ENCODE measurements around the gene B4GALT7.
A peak's percentile ranks its signal among the peaks of the same experiment; 100 is the strongest.

Gene B4GALT7

DNA sequence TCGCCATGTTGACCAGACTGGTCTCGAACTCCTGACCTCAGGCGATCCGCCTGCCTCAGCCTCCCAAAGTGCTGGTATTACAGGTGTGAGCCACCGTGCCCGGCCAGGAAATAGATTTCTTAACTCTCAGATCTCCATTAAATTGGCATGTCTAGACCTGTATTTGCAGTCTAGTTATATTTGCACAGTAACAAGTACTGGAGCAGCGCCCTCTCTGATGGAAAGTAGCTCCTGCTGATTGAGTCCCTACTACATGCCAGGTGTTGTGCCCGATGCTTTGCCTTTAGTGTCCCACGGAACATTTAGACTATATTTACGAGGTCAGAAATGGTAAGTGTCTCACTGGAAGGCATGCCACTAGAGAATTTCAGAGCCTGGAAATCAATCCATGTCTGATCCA lies 23.8 kb upstream of the B4GALT7 start:
- no peak overlapping the region for H3K4me3 ChIP-seq (ENCODE audit: low read depth, low read length)
- TF ChIP-seq, protein P1, sequence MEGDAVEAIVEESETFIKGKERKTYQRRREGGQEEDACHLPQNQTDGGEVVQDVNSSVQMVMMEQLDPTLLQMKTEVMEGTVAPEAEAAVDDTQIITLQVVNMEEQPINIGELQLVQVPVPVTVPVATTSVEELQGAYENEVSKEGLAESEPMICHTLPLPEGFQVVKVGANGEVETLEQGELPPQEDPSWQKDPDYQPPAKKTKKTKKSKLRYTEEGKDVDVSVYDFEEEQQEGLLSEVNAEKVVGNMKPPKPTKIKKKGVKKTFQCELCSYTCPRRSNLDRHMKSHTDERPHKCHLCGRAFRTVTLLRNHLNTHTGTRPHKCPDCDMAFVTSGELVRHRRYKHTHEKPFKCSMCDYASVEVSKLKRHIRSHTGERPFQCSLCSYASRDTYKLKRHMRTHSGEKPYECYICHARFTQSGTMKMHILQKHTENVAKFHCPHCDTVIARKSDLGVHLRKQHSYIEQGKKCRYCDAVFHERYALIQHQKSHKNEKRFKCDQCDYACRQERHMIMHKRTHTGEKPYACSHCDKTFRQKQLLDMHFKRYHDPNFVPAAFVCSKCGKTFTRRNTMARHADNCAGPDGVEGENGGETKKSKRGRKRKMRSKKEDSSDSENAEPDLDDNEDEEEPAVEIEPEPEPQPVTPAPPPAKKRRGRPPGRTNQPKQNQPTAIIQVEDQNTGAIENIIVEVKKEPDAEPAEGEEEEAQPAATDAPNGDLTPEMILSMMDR (conservative IDR thresholded peaks at IDR 0.05; ENCODE audit: low read depth, low read length) = no peak

DNA sequence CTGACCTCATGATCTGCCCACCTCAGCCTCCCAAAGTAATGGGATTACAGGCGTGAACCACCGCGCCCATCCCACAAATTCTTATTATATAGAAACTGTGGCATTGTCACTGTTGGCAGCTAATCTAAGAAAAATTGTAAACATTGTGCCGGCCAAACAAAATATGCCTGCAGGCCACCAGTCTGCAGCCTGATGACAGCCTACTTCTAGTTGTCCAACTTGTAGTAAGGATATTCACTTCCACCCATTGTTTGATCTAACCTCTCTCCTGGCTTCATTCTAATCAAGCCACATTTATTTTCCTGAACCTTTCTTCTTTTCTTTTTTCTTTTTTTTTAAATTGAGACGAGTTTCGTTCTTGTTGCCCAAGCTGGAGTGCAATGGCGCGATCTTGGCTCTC lies 21.6 kb upstream of the B4GALT7 start:
- DNase-seq (ENCODE audit: low read depth) = no peak
- TF ChIP-seq, protein P1 (conservative IDR thresholded peaks at IDR 0.05; ENCODE audit: low read depth, low read length) = no peak
- no peak overlapping the region for H3K4me3 ChIP-seq (ENCODE audit: low read depth, low read length)

More for the DNA sequence above, 23.8 kb upstream of the B4GALT7 start:
- DNase-seq (ENCODE audit: low read depth) = no peak

DNA sequence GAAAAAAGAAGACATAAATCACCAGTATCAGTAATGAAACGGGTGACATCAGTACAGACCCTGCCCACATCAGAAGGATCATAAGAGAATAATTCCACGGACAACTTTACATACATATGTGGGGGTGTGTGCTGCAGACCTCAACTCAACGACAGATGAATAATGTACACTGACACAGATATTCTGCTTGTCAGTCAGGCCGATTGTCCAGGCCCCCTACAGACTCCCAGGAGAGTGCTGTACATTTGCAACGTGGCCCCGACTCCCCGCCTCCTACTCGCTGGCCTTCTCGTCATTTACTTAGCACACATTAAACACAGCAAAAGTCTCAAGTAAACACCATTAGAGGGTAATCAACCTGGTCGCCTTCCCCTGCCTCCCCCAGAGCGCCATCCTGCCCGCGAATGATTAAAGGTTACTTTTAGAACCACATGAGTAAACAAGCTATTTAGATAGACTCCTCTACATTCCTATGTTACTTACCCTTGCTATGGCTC lies 11.5 kb upstream of the B4GALT7 start:
- TF ChIP-seq, protein P1 (conservative IDR thresholded peaks at IDR 0.05; ENCODE audit: low read depth, low read length) = no peak
- DNase-seq (ENCODE audit: low read depth) = no peak
- H3K4me3 ChIP-seq (ENCODE audit: low read depth, low read length) = no peak overlapping the region

DNA sequence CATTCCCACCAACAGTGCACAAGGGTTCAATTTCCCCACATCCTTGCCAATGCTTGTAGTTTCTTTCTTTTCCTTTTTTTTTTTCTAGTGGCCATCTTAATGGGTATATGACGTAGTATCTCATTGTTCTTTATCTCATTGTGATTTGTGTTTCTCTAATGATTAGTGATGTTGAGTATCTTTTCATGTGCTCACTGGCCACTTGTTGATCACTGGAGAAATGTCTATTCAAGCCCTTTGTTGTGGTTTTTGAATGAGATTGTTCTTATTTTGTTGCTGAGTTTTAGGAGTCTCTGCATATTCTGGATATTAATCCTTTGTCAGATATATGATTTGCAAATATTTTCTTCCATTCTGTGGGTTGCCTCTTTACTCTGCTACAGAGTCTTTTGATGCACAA lies 9.5 kb upstream of the B4GALT7 start:
- no peak for DNase-seq (ENCODE audit: low read depth)
- no peak overlapping the region for H3K4me3 ChIP-seq (ENCODE audit: low read depth, low read length)
- TF ChIP-seq, protein P1 (conservative IDR thresholded peaks at IDR 0.05; ENCODE audit: low read depth, low read length) = no peak

DNA sequence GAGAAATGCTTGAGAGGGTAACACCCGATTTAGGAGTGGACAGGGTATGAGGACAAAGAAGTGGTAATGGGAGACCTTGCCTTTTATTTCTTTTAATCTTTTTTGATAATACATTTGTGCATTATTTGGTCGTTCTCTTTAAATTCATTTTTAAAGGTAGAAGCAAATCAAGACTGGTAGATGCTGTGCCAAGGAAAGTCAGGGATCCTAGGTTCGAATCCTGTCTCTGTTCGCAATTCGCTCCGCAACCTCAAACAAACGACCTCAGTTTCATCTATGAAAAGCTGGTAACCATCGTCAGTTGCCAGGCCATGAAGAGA lies 8.3 kb upstream of the B4GALT7 start:
- TF ChIP-seq, protein P1 (conservative IDR thresholded peaks at IDR 0.05; ENCODE audit: low read depth, low read length) = no peak
- no peak for DNase-seq (ENCODE audit: low read depth)

DNA sequence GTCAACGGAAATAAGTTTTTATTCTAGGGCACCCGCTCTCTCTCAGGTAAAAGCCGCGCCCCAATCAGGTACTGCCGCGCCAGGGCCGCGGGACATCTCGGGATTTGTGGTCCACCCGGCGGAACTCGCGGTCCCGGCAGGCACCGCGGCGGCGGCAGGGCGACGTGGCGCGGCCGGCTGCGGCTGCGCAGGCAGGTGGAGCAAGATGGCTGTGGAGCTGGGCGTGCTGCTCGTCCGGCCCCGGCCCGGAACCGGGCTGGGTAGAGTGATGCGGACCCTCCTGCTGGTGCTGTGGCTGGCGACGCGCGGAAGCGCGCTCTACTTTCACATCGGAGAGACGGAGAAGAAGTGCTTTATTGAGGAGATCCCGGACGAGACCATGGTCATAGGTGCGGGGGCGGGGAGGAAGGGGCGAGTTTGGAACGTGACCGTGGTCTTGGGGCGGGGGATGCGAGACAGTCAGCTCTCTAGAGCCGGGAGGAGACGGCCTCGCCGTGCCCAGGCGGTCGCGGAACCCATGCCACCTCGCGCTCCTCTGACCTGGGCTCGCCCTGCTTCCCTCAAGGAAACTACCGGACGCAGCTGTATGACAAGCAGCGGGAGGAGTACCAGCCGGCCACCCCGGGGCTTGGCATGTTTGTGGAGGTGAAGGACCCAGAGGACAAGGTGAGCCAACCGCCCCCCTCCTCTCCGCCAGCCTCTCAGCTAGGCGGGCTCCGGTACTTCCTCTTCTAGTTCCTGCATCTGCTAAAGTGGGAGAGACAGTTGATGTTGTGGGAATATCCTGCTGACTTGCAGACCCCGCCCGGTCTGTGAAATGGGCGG lies 7.7 kb upstream of the B4GALT7 start, which contains the start of gene TMED9:
TSS of gene TMED9 (plus strand) at position 194 of the 825 bp plus-strand sequence. CDS start at position 206, 12 bp downstream.
- peak within 1 kb of the TSS; percentile 98 for H3K4me3 ChIP-seq (ENCODE audit: low read depth, low read length)

More for the DNA sequence above, 8.3 kb upstream of the B4GALT7 start:
- peak overlapping the region; percentile 42 for H3K4me3 ChIP-seq (ENCODE audit: low read depth, low read length)

More for the DNA sequence above, 7.7 kb upstream of the B4GALT7 start, which contains the start of gene TMED9:
- TF ChIP-seq, protein P1 (conservative IDR thresholded peaks at IDR 0.05; ENCODE audit: low read depth, low read length) = no peak
- peak; percentile 79 for DNase-seq (ENCODE audit: low read depth)
